Breast epithelium (tissue), 4 donors: ENCODE measurements around the gene MED29. TPM values are rescaled to one million over a fixed set of nuclear protein-coding genes. Genes with fewer than 3 reads are reported as not detected.

ENCODE experiments used
- DNase-seq, 2 donors: peaks; one replicate each; pipeline ENCODE4 v3.0.0-alpha.2; 2019; ENCODE audit warnings: low spot score in 2 of 2
- H3K27ac ChIP-seq, 2 donors: fragments of 200-600 bp; sonication (generic) in 1 of 2; one replicate each; pipeline ENCODE4 v1.5.1; 2016 to 2019; ENCODE audit warnings: mild to moderate bottlenecking in 1 of 2
- H3K27me3 ChIP-seq, 2 donors: fragments of 200-600 bp; sonication (generic) in 1 of 2; one replicate each; pipeline versions ENCODE4 v1.5.1 to v1.6.0; 2017 to 2019; ENCODE audit warnings: control low read depth in 1 of 2, mild to moderate bottlenecking in 1 of 2
- H3K36me3 ChIP-seq: fragments of 200-600 bp; one replicate; pipeline ENCODE4 v1.5.1; 2019
- H3K4me1 ChIP-seq, 2 donors: fragments of 200-600 bp; sonication (generic); one replicate each; pipeline ENCODE4 v1.5.1; 2016 to 2019; ENCODE audit warnings: control low read depth in 1 of 2
- H3K4me3 ChIP-seq, 3 donors: fragments of 200-600 bp; sonication (generic); 1 replicate in 2 of 3; 2 replicates in 1 of 3; pipeline ENCODE4 v1.5.1; 2016 to 2019; ENCODE audit warnings: mild to moderate bottlenecking in 3 of 3, moderate library complexity in 2 of 3
- H3K9me3 ChIP-seq, 2 donors: fragments of 200-600 bp; sonication (generic) in 1 of 2; one replicate each; pipeline ENCODE4 v1.5.1; 2016 to 2019; ENCODE audit warnings: control low read depth in 1 of 2
- POLR2A ChIP-seq: fragments of 450-650 bp; IDR thresholded peaks from one replicate; pipeline ENCODE4 v1.6.1; 2016; ENCODE audit warnings: antibody characterized with exemption, mild to moderate bottlenecking, moderate library complexity
- POLR2AphosphoS5 ChIP-seq, 3 donors: sonication (generic); formaldehyde crosslinking; IDR thresholded peaks; one replicate each; pipeline ENCODE4 v1.6.1; 2017; ENCODE audit warnings: antibody characterized with exemption in 3 of 3
- intact Hi-C: fragments of 100-400 bp; cut with DNase I; formaldehyde crosslinking; loops from one replicate; pipeline ENCODE4 v1.15.1; 2023; ENCODE audit warnings: low total_unique reads
- total RNA-seq, 3 donors: library from RNA; depleted of rRNA; stranded (reverse); fragments of >200 nt; gene quantifications; one replicate each; pipeline ENCODE4 v1.1.0, GENCODE V29; 2016
- TF ChIP-seq, protein P1 (sequence below), 3 donors: fragments of 450-650 bp; IDR thresholded peaks; one replicate each; pipeline ENCODE4 v1.5.1; 2016 to 2017; ENCODE audit warnings: antibody characterized with exemption in 3 of 3, mild to moderate bottlenecking in 3 of 3, moderate library complexity in 3 of 3

MED29 gene
- total RNA-seq, 3 donors from 2014 or later, result 36.6 to 49.5 (median 47.3) TPM

DNA sequence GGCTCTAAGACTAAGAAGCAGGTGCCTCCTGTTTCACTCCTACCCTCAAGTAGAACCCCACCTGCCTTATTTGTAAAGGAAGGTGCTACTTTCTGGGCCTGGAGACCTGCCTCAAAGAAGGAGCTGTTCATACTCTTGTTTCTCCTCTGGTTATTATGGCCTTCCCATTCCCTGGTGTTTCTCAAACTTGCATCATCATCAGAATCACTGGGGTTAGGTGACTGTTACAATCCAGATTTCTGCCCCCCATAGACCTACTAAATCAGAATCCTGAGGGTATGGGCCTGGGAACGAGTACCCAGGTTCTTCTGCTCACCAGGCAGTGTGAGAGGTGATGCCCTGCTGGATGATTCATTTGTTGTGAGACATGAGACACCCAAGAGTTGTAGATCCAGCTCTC lies 30.6 kb upstream of the MED29 start:
- TF ChIP-seq POLR2A, result no peak
- TF ChIP-seq, protein P1, sequence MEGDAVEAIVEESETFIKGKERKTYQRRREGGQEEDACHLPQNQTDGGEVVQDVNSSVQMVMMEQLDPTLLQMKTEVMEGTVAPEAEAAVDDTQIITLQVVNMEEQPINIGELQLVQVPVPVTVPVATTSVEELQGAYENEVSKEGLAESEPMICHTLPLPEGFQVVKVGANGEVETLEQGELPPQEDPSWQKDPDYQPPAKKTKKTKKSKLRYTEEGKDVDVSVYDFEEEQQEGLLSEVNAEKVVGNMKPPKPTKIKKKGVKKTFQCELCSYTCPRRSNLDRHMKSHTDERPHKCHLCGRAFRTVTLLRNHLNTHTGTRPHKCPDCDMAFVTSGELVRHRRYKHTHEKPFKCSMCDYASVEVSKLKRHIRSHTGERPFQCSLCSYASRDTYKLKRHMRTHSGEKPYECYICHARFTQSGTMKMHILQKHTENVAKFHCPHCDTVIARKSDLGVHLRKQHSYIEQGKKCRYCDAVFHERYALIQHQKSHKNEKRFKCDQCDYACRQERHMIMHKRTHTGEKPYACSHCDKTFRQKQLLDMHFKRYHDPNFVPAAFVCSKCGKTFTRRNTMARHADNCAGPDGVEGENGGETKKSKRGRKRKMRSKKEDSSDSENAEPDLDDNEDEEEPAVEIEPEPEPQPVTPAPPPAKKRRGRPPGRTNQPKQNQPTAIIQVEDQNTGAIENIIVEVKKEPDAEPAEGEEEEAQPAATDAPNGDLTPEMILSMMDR (IDR thresholded peaks at IDR 0.05), result no peak
- no peak for TF ChIP-seq POLR2AphosphoS5 (IDR thresholded peaks at IDR 0.05)
- H3K4me3 ChIP-seq, result no peak overlapping the region
- H3K9me3 ChIP-seq, result no peaks in the 10 kb centered on the region
- no peaks in the 10 kb centered on the region for H3K36me3 ChIP-seq
- peak overlapping the region; percentile 33 to 95 for H3K27ac ChIP-seq
- intact Hi-C loops, result no loop called here
- no peaks in the 10 kb centered on the region for H3K27me3 ChIP-seq
- DNase-seq, result no peak
- no peaks in the 10 kb centered on the region for H3K4me1 ChIP-seq

DNA sequence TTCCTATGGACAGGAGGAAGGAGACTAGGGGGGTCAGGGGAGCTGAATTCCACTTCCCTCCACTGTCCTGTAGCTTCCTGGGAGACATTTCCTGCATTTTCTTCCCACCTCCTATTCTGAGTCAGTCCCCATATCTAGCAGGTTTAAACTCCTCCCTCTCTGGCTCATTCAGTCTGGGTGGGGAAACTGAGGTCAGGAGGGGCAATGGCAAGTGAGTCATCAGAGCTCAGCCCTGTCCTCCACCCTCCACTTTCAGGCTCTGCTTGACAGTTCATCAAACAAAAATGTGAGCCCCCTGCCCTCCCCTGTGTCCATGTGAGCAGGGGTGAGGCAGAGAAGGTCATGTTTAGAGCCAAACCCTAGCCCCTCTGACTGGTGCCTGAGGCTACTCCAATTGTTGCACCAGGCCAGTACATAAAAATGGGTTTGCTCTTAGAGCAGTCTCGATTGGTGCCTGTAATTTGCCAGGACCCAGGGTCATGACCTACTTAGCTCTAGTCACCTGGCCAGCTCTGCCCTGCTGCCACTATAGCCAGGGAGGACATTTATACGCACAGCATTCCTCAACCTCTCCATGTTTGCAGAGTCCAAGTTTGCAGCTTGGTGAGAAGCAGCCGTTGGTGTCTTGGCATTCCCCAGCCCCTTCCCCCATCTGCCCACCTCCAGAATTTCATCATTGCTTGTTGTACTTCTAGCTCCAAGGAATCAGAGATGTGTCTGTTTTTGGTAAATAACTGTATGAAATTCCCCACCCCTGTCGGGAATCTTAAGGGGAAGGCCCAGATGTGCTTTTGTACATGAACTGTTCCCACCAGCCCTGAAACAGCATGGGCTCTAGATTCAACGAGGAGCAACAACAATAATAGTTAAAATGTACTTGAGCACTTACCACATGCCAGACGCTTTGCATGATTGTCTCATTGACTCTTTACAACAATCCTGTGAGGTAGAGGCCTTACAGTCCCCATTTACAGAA lies 28.2 kb upstream of the MED29 start:
- no peaks in the 10 kb centered on the region for H3K9me3 ChIP-seq
- H3K36me3 ChIP-seq, result no peaks in the 10 kb centered on the region
- no peaks in the 10 kb centered on the region for H3K4me1 ChIP-seq
- intact Hi-C loops, result no loop called here
- TF ChIP-seq, protein P1 (IDR thresholded peaks at IDR 0.05), result no peak
- peak in 1 of 3 donors; percentile 17 for TF ChIP-seq POLR2AphosphoS5 (IDR thresholded peaks at IDR 0.05)
- H3K27me3 ChIP-seq, result no peaks in the 10 kb centered on the region
- H3K27ac ChIP-seq, result peak overlapping the region; percentile 63 to 95
- peak overlapping the region in 1 of 3 donors; percentile 1 for H3K4me3 ChIP-seq
- no peak for DNase-seq

DNA sequence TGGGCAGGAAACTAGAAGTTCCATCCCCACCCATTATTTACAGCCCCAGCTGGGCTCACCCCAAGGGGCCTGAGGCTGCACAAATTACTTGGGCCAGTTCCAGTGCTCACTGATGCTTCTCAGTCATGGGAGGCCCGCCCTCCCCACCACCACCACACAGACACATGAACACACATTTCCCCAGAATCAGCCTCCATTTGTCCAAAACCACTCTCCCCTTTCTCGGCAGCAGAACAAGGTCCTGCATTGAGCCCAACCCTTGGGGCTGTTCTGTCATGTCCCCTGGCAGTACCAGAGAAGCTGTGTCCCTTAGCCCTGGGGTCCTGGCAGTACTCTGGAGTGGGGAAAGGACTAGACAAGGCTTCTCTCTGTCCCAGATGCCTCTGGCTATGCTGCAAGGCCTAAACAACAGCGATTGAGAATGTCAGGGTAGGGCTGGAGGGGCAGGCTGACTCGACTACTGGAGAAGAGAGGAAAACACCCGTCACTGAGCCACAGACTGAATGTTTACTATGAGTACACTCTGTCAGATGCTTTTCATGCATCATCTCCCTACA lies 27.2 kb upstream of the MED29 start:
- H3K36me3 ChIP-seq, result no peaks in the 10 kb centered on the region
- no peaks in the 10 kb centered on the region for H3K4me1 ChIP-seq
- no peaks in the 10 kb centered on the region for H3K27me3 ChIP-seq
- intact Hi-C loops, result no loop called here
- no peak overlapping the region for H3K4me3 ChIP-seq
- DNase-seq, result no peak
- TF ChIP-seq, protein P1 (IDR thresholded peaks at IDR 0.05), result no peak
- TF ChIP-seq POLR2AphosphoS5 (IDR thresholded peaks at IDR 0.05) (no peak), POLR2A (no peak)
- peak overlapping the region; percentile 63 to 95 for H3K27ac ChIP-seq
- no peaks in the 10 kb centered on the region for H3K9me3 ChIP-seq

DNA sequence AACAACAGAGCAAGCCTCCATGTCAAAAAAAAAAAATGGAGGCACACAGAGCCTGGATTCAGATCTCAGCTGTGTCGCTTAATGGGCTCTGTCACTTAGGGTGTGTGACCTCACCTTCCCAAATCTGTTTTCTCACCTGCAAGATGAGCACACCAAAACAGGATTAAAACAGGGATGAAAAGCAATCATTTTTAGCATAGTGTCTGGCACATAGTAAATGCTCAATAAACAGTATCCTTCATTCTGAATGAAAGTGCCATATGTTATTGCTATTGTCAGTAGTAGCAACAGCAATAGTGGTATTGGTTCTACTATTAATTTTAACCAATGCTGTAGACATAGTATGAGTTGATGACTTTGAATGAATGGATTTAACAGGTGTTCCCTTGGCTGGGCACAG lies 25.6 kb upstream of the MED29 start:
- Histone ChIP-seq H3K27ac (peak overlapping the region in 1 of 2 donors; percentile 43), H3K4me1 (no peaks in the 10 kb centered on the region), H3K27me3 (no peaks in the 10 kb centered on the region), H3K36me3 (no peaks in the 10 kb centered on the region), H3K4me3 (no peak overlapping the region), H3K9me3 (no peaks in the 10 kb centered on the region)
- TF ChIP-seq, protein P1 (IDR thresholded peaks at IDR 0.05), result no peak
- TF ChIP-seq POLR2AphosphoS5 (IDR thresholded peaks at IDR 0.05) (no peak), POLR2A (no peak)
- DNase-seq, result no peak
- intact Hi-C loops, result no loop called here

DNA sequence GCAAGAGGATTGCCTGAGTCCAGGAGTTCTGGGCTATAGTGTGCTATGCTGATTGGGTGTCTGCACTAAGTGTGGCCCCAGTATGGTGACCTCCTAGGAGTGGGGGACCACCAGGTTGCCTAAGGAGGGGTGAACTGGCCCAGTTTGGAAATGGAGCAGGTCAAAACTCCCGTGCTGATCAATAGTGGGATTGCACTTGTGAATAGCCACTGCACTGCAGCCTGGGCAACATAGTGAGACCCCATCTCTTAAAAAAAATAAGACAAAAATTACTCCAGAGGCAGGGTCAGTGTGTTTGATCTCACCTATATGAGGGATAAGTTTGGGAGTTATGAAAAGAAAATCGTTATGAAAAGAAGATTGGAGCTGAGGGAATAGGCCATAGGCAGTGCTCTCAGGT lies 22.0 kb upstream of the MED29 start:
- no peak for DNase-seq
- Histone ChIP-seq H3K9me3 (no peaks in the 10 kb centered on the region), H3K36me3 (no peaks in the 10 kb centered on the region), H3K4me1 (peaks cover 8 to 20% of the 10 kb centered on the region in 2 donors), H3K27me3 (no peaks in the 10 kb centered on the region), H3K4me3 (no peak overlapping the region), H3K27ac (no peak overlapping the region)
- intact Hi-C loops, result no loop called here
- no peak for TF ChIP-seq POLR2A
- TF ChIP-seq POLR2AphosphoS5 (IDR thresholded peaks at IDR 0.05), result no peak
- TF ChIP-seq, protein P1 (IDR thresholded peaks at IDR 0.05), result no peak
